Hindlimb muscle (tissue), 1 donor: ENCODE results near the gene INO80. TPM values are rescaled to one million over a fixed set of nuclear protein-coding genes. Genes with fewer than 3 reads are reported as not detected.

Experiments used
- DNase-seq: peaks from one replicate; pipeline ENCODE4 v3.0.0-alpha.2; 2013
- polyA plus RNA-seq: library from polyadenylated mRNA; unstranded; fragments of 120-200 nt; gene quantifications from one replicate; pipeline ENCODE4 v1.2.1, GENCODE V29; 2013; ENCODE audit not compliant: insufficient read length

INO80 gene
- polyA plus RNA-seq, 1 donor: 17.8 TPM

DNA sequence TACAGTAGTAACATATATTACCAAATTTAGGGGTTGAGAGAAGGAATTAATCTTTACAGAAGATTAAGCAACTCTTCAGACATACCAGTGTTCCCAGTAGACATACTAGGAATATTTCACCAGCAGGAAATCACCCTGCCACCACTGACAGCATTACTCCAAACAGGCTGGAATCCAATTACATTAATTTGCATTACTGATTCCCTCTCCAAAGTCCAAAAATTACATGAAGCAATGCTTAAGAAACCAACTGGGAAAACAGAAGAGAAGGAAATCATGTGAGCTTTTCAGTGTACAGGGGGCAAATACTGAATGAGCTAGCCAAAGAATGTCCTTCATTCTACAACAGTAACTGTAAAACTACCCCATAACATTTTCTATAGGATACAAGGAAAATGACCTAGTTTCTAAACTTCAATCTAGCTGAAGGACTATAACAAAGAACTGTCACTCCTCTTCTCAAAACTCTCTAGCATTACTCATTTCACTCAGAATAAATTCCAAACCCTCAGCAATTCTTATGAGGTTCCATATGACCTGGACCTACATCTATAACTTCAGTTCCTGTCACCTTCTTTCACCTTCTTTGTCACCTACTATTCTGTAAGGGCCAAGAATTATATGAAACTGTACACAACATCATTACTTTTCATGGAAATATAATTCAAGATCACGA is 72.7 kb downstream of the INO80 start:
- DNase-seq: no peak

DNA sequence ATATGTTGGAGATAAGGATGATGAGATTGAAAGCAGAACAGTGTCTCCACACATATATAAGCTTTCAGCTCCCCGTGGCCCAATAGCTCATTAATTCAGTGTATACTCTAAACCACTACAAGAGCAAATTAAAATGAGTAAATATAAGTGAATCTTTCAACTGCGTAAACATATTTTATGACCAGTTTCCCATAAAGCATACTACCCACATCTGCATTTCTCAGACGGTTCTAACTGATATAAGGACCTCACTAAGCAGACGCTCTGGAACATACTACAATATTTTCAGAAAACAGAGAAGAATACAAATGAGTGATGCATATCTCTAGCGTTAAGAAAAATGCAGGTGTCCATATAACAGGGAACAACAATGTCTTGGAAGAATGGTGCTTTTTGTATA is 73.2 kb downstream of the INO80 start:
- DNase-seq: no peak

DNA sequence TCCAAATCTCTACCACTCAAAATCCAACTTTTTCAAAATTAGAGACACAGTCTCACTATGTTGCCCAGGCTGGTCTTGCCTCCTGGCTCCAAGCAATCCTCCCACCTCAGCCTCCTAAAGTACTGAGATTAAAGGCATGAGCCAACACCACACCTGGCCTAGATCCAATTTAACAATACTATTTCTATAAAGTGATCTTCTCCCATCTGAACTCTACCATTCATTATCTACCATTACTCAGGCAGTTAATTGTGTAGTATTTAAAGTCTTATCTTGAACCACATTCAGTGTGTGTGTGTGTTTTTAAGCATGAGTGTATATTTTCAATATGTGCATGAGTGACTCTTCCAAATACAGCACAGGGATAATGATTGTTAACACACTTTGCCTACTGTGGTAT is 77.0 kb downstream of the INO80 start:
- no peak for DNase-seq

DNA sequence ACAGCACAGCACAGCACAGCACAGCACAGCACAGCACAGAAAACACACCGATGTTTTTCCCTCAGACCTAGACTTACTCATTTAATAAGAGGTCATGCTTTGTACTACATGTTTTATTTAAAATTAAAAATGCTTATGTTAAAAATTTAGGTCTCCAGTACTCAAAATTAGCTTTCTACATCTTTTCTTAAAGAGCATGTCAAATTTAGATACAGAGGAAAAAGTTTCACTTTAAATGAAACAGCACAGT is 84.1 kb downstream of the INO80 start:
- no peak for DNase-seq

DNA sequence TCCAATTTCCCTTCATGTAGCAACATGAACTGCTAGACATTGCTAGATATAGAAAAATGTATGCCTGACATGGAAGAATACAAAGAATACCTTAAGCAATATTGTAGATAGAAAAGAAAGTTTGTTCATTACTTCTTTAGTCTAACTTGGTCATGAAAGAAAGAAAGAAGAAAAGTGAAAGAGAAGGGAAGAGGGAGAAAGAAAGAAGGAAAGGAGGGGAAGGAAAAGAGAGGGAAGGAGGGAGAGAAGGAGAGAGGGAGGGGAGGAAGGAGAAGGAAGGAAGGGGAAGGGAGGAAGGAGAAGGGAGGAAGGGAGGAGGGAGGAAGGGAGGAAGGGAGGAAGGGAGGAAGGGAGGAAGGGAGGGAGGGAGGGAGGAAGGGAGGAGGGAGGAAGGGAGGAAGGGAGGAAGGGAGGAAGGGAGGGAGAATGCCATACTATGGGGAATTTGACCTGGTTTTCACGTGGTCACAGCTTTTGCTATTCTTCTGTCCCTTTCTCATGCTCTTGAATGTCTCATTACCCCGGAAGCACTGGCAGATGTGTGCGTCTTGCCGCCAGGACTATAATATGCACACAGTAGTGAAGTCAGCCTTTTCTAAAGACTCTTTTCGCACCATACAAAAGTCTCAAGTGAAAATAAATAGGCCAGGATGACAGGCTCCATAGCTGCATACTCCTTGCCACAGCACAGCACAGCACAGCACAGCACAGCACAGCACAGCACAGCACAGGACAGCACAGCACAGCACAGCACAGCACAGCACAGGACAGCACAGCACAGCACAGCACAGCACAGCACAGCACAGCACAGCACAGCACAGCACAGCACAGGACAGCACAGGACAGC is 84.6 kb downstream of the INO80 start:
- DNase-seq: no peak

DNA sequence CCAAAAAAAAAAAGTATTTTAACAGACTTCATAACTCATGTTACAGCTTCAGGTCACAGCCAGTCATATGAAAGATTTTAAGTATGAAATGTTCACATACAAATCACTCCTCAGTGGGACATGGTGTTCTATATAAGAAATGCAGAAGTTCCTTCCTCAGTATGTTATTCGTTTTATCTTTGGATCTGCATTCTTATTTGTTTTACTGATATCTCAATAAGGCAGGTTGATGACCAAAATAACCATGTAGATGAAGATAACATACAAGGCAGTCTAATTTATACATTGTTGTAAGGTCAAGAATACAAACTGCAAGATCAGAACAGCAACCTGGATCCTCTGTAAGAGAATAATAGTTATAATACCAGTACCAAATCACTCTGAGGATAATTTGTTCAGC is 87.2 kb downstream of the INO80 start:
- no peak for DNase-seq

DNA sequence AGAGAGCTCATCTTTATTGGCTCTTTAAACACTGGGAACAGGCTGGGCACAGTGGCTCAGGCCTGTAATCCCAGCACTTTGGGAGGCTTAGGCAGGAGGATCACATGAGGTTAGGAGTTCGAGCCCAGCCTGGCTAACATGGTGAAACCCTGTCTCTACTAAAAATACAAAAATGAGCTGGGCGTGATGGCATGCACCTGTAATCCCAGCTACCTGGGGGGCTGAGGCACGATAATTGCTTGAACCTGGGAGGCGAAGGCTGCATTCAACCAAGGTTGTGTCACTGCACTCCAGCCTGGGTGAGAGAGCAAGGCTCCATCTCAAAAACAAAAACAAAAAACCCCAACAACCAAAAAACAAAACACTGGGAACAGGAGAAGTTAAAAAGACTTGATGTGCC is 90.7 kb downstream of the INO80 start:
- no peak for DNase-seq

DNA sequence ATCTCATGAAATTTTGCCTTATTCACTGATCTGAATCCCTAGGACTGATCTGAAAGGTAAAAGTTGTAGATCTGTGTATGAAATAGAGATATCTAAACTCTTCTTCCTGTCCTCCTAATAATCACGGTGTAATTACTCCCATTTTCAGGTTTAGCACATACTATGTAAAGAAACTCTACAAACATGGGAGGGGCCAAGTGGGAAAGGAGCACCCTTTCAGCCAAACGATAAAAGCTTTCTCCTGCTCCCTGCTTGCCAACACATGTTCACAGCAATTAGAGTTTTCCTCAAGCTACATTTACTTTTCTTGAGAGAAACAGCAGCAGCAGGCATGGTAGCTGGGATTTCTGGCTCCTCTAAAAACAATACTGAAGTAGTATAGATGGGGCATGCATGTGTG is 91.2 kb downstream of the INO80 start:
- no peak for DNase-seq

DNA sequence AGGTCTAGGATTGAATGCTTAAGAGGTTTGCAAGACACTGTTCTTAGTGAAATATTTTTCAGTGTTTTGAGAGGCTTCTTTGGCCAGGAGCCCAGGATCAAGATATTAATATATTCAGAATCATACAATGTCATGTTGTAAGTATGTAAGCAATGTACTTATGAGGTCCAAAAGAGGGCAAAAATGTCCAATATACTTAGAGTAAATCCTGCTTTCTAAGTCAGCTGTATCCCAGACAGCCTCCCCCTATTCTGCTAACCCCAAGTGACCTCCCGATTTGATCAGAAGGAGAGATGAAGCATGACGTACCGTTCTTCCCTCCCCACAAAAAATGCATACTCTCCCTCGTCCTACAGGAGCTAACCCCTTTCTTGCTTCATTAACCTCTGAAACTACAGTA is 91.9 kb downstream of the INO80 start:
- DNase-seq: peak; percentile 65

DNA sequence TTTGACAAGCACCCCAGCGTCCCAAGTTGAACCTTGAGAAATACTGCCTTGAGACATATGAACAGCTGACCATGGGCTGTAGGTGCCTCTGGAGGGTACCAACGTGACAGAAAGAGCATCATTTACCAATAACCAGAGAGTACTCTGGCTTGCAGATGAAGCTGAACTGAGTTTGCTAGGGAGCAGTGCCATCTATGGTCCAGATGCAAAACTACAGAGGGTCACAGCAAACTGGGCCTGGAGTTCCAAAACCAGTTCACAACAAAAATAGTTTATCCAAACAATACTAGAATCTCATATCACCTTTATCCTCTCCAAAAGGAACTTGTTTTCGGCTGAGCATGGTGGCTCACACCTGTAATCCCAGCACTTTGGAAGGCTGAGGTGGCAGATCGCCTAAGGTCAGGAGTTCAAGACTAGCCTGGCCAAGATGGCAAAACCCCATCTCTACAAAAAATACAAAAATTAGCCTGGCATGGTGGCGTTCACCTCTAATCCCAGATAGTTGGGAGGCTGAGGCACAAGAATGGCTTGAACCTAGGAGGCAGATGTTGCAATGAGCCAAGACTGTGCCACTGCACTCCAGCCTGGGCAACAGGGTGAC is 93.5 kb downstream of the INO80 start:
- peak; percentile 63 for DNase-seq

DNA sequence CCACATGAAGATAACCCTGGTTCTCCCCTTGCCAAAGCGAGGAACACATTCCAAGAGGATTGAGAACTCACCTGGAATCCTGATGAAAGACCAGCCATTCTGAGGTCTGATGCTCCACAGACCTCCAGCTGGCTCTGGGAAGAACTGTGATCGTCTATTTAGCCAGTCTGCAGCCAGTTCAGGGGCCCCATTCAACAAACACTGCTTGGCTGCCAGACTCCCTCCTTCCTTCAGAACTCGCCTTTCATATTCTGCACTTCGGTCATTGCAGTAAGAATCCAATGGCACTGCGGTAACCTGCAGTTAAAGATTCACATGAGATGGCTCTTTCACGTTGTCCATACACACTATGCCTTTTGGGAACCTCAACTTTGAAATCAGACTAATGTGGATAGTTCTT is 95.3 kb downstream of the INO80 start:
- no peak for DNase-seq

DNA sequence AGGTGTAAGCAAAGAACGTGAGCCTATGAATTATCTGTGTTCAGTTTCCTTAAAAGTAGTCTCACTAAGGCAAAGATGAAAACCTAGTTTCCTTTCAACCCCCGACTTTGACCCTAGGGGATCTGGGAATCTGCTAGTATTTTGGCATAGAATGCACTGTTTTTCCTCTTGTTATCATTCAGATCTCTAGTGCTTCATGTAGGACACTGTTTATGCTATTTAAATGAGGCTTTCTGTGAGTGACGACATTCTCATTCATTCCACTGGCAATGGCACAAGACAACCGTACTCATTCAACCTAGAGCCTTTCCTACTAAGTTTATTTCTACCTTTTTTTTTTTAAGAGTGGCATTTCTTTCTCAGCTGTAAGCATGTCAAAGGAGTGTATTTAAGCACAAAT is 95.8 kb downstream of the INO80 start:
- no peak for DNase-seq

DNA sequence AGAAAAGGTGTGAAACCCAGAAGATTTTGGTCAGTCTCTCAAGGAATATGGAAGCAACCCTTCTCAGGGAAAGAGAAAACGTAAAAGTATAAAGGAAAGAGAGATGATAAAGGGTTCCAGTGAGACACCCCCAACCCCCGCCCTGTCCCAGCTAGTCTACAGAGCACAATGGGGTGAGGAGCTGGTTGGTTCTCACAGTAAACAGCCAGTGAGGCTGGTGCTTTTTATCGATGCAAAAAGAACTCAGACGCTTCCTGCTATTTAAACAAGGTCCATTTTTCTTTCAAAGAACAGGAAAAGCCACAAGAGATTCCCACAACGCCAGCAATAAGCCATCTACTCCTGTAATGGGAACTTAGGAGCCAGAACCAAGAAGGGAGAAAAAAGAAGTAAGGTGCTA is 96.9 kb downstream of the INO80 start:
- no peak for DNase-seq

DNA sequence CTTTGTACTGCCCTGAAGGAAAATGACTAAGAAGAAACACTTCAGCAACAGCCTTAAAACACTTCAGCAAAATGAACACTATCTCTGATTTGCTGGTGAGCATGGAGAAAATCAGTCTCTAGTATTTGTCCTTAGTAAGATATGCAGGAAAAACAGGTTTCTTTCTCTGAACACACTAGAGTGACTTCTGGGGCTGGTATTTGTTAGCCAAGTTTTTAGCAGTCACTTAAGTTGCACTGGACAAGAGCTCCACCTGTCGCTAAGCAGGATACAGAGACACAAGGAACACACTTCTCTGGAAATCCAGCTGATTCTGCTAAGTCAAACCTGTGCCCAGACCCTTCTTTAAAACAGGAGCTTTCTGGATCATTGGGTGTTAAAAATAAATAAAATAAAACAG is 97.5 kb downstream of the INO80 start:
- no peak for DNase-seq

DNA sequence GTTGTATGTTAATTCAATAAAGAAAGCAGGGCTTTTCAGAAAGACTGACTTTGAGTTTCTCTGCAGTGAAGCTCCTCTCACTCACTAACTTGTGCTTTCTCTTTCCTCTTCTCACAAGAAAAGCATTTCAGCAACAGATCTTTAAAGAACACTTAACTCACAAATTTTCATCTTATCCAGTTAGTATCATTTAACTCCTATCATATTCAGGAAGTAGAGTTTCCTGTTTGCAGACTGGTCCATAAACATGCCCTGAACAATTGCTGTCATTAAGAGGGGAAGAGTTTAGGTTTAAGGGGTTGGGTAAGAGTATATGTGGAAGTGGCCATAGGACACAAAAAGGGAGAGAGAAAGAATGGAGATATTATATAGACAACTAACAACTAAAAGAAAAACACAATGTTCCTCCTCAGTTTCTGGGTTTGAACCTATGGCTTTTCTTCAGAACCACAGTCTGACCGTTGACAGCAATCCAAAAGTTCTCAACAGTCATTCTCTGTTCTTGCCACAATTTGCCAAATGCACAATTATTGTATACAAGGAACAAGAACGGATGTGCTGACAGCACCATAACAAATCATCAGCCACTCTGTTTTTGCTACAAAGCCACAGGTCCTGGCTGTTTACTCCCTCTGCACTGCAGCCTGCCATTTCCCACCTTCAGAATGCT is 98.9 kb downstream of the INO80 start:
- no peak for DNase-seq

DNA sequence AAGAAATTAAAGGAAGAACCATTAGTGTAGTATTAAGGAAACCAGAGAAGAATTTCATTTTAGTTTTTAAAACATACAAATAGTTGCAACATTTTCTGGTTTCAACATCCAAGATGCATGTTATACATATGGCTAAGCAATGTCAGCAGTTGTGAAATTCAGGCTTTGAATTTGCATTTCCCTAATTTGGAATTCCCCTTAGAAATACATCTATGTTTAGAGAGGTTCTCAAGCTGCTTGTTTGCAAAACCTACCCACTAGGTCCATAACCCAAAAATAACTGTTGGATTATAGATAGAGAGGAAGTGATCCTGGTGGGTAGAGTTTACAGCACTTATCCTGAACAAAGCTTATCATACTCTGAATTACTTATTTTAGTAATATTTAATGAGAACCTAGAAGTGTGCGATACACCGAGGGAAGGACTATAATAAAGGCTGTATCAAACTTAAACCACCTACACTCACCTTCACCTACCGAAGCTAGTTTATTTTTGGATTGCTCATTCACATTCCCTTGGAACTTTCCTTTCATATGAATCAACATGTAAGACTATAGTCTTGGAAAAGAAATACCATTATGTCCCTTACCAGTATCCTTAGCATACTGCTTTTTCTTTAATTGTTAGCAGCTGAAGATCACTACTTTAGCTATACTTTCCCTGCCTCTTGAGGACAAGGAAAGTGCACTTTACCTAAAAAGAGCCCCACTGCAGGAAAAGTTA is 102.2 kb downstream of the INO80 start:
- DNase-seq: no peak

DNA sequence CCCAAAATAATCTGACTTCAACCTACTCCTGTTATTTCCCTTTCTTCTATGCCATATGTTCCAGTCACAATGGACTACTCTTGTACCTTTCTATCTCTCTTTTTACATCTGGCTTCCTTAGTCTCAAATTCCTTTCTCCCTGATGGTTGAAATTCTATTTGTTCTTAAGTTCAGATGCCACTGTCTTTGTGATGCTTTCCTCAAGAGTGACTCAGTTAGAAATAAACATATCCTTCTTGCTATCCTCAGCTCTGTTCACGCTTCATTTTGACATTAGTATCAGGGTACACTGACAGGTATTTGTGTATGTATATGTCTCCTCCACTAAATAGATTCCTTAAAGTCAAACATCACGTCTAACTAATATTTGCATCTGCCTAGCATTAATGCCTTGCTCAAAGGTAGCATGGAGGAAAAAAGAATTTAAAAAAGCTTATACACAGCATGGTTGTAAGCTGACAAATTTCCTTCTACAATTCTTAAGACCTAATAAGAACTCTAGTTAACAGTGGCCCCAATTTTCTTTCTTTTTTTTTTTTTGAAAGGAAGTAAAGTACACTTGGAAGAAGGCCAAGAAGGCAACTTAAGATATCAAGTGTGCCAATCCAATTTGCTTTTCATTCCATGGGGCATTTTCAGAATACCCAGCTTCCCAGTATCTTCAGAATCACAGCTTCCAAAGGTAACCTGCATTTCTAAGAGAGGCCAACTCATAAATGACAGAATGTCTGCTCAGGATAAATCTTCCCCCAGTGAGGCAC is 104.8 kb downstream of the INO80 start:
- no peak for DNase-seq

DNA sequence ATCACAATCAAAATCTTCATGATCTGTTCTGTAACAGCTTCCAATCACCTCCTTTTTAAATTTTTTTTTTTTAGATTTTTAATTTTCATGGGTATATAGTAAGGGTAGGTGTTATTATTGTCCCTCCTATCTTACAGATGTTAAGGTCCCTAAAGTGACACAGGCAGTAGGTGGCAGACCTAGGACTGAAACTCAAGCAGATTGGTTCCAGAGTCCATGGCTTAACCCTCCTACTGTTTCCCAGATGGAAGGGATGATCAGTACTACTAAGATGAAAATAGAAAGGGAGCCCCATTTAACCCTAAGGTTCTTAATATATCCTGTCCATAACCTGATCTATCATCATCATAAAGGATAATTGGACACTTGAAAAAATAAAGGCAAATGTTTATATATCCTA is 105.7 kb downstream of the INO80 start:
- DNase-seq: no peak

DNA sequence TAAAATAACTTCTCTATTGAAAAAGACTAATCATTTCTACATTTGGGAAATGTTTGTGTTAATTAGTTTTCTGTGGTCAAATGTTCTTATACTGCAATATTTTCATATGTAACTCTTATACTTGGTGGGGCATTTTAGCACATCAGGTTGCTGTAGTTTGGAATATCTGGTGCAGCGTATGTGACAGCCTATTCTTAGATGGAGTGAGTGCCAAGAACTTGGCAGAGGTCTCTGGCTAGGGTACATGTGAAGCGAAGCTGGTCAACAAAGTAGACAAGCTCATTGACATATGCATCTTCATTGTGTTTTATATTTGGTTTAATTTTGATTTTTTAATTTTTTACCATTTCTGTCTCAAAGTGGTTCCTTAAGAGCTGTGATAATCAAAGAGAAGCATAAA is 109.6 kb downstream of the INO80 start:
- DNase-seq: no peak

DNA sequence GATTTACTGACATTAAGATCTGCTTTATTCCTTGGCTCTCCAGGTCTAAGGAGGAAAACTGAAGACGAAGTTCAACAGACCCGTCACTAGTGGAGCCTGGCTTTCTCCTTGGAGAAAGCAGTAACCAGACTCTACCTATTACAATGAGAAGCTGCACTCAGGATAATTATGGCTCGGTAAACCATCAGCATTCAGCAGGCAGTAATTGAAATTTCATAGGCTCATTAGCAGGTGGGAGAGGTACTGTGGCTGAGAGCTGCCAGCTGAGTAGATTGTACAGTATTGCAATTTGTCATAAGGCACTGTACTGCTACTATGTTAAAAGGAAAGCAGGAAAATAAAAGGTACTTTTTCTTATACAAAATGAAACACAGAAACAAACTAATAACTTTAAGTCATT is 111.6 kb downstream of the INO80 start:
- no peak for DNase-seq

DNA sequence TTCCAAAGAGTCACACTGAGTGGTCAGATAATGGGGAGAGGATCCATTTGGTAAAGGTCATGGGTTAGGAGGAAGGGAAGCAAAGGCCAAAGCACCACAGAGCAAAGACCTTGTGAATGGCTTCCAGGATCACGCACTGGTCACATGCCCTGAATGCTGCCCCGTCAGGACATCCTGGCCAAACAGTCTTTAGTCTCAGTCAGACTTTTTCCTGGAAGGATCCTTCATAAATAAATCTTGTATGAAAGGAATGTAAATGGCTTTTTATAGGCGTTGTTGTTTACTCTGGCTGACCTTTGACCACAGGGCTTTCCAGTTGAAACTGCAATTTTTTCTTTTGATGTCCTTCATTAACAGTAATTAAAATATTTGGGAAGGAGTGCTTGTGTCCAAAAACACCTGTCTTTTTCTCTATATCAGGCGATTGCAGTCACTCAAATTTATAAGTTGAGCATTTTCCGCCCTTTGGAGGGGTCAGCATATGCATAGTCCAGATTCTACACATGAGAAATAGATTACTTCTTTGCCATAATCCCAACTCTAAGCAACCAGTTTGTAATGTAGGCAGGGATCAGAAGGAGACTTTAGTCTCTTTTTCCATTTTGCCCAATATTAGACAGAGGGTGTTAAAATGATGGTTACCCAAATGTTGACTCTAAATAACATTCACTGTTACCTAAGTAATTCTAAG is 114.4 kb downstream of the INO80 start:
- DNase-seq: no peak

DNA sequence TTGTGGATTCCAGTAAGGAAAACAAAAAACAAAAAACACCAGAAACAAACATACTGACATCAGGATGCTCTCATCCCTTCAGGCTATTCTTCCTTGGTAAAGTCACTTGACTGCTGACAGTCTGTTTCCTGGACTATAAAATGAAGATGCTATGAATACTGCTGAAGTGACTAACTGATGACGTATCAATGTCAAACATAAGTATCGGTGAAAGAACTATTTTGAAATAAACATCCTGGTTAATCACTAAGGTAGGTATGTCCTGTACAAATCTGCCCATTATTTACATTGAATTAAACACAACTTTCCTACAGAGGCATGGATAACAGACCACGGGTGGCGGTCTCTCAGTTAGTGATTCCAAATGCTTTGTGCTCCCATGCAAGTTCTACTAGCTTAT is 116.9 kb downstream of the INO80 start:
- DNase-seq: no peak
